Measurements from ENCODE around the gene C10orf62.

- TF ChIP-seq, protein P1, sequence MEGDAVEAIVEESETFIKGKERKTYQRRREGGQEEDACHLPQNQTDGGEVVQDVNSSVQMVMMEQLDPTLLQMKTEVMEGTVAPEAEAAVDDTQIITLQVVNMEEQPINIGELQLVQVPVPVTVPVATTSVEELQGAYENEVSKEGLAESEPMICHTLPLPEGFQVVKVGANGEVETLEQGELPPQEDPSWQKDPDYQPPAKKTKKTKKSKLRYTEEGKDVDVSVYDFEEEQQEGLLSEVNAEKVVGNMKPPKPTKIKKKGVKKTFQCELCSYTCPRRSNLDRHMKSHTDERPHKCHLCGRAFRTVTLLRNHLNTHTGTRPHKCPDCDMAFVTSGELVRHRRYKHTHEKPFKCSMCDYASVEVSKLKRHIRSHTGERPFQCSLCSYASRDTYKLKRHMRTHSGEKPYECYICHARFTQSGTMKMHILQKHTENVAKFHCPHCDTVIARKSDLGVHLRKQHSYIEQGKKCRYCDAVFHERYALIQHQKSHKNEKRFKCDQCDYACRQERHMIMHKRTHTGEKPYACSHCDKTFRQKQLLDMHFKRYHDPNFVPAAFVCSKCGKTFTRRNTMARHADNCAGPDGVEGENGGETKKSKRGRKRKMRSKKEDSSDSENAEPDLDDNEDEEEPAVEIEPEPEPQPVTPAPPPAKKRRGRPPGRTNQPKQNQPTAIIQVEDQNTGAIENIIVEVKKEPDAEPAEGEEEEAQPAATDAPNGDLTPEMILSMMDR (IDR thresholded peaks at IDR 0.05), result no peak
- no peak for TF ChIP-seq POLR2A (IDR thresholded peaks at IDR 0.05)
These were observed 38.7 kb downstream of the C10orf62 start for GRCh38 chr10:97628228-97628627.

Measured in body of pancreas (tissue), 4 donors.